Lower leg skin (tissue), 3 donors: ENCODE measurements around the gene GALNT12.

Experiments
- CTCF ChIP-seq, 3 donors: fragments of 450-650 bp; IDR thresholded peaks; one replicate each; pipeline ENCODE4 v1.5.1; 2016; ENCODE audit warnings: antibody characterized with exemption in 3 of 3, mild to moderate bottlenecking in 3 of 3, moderate library complexity in 2 of 3
- POLR2A ChIP-seq, 2 donors: fragments of 450-650 bp; IDR thresholded peaks; one replicate each; pipeline ENCODE4 v1.6.1; 2016 to 2017; ENCODE audit warnings: antibody characterized with exemption in 2 of 2, mild to moderate bottlenecking in 1 of 2, moderate library complexity in 1 of 2

GRCh38 chr9:98825414-98825813 is 17.9 kb downstream of the GALNT12 start:
- TF ChIP-seq CTCF (IDR thresholded peaks at IDR 0.05), result no peak
- TF ChIP-seq POLR2A (IDR thresholded peaks at IDR 0.05), result no peak
